ACC112 (cell line): Measurements from ENCODE around the gene METTL8.
"Not testable (repeated sequence)": the region's sequence is repeated elsewhere in the genome, so short reads cannot be mapped to it uniquely, and the experiment has no call there.

Experiments used
- H2AFZ ChIP-seq: fragments of 200-600 bp; sonication (generic); one replicate; pipeline ENCODE4 v1.6.0; 2017; ENCODE audit warnings: antibody characterized with exemption, low read length; ENCODE audit not compliant: unreplicated experiment
- H3K27ac ChIP-seq: fragments of 200-600 bp; sonication (generic); 2 replicates; pipeline ENCODE4 v1.5.1; 2014; ENCODE audit warnings: low read depth, mild to moderate bottlenecking, antibody characterized with exemption, low read length, moderate library complexity
- H3K27me3 ChIP-seq: fragments of 200-600 bp; sonication (generic); 2 replicates; pipeline ENCODE4 v1.6.1; 2014; ENCODE audit warnings: mild to moderate bottlenecking, antibody characterized with exemption, low read length, moderate library complexity, mixed read lengths; ENCODE audit not compliant: insufficient read depth
- H3K36me3 ChIP-seq: fragments of 200-600 bp; sonication (generic); 2 replicates; pipeline ENCODE4 v1.6.1; 2016; ENCODE audit warnings: mild to moderate bottlenecking, antibody characterized with exemption, low read length, moderate library complexity, mixed read lengths; ENCODE audit not compliant: insufficient read depth
- H3K4me1 ChIP-seq: fragments of 200-600 bp; sonication (generic); one replicate; pipeline ENCODE4 v1.6.1; 2016; ENCODE audit warnings: low read length, mixed read lengths; ENCODE audit not compliant: insufficient read depth, unreplicated experiment, control insufficient read depth
- H3K4me3 ChIP-seq: fragments of 200-600 bp; sonication (generic); 2 replicates; pipeline ENCODE4 v1.5.1; 2014; ENCODE audit warnings: mild to moderate bottlenecking, low read depth, low read length
- H3K79me2 ChIP-seq: fragments of 200-600 bp; sonication (generic); one replicate; pipeline ENCODE4 v1.6.0; 2016; ENCODE audit warnings: low read length; ENCODE audit not compliant: control insufficient read depth, unreplicated experiment, insufficient read depth

The METTL8 gene

GRCh38 chr2:171315781-171316180, 118.0 kb downstream of the METTL8 start:
- no peaks in the 10 kb centered on the region; the same call in 1 of the 2 replicates for H3K36me3 ChIP-seq
- peaks cover 3% of the 10 kb centered on the region for H3K4me1 ChIP-seq
- no peaks in the 10 kb centered on the region for H3K79me2 ChIP-seq
- H2AFZ ChIP-seq, result no peak overlapping the region
- H3K4me3 ChIP-seq, result no peak overlapping the region
- H3K27me3 ChIP-seq, result no peaks in the 10 kb centered on the region
- H3K27ac ChIP-seq, result no peak overlapping the region

- H2AFZ ChIP-seq, H3K4me1 ChIP-seq, H3K36me3 ChIP-seq, H3K27ac ChIP-seq, H3K27me3 ChIP-seq, H3K4me3 ChIP-seq, H3K79me2 ChIP-seq: not testable (repeated sequence)
Measured at GRCh38 chr2:171312182-171312581, 121.6 kb downstream of the METTL8 start.

DNA sequence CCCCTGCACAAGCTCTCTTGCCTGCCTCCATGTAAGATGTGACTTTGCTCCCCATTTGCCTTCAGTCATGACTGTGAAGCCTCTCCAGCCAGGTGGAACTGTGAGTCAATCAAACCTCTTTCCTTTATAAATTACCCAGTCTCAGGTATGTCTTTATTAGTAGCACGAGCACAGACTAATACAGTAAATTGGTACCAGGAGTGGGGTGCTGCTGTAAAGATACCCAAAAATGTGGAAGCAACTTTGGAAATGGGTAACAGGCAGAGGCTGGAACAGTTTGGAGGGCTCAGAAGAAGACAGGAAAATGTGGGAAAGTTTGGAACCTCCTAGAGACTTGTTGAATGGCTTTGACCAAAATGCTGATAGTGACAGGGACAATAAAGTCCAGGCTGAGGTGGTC, 122.2 kb downstream of the METTL8 start:
- not testable (repeated sequence) for H2AFZ ChIP-seq, H3K4me1 ChIP-seq, H3K79me2 ChIP-seq, H3K27ac ChIP-seq, H3K36me3 ChIP-seq, H3K27me3 ChIP-seq, H3K4me3 ChIP-seq

- no peaks in the 10 kb centered on the region for H3K27me3 ChIP-seq
- H3K36me3 ChIP-seq, result no peaks in the 10 kb centered on the region; the same call in 1 of the 2 replicates
- no peak overlapping the region for H3K4me3 ChIP-seq
- no peaks in the 10 kb centered on the region for H3K79me2 ChIP-seq
- no peaks in the 10 kb centered on the region for H3K4me1 ChIP-seq
- no peak overlapping the region for H2AFZ ChIP-seq
- no peak overlapping the region for H3K27ac ChIP-seq
Measured at GRCh38 chr2:171310889-171311288, 122.9 kb downstream of the METTL8 start.

DNA sequence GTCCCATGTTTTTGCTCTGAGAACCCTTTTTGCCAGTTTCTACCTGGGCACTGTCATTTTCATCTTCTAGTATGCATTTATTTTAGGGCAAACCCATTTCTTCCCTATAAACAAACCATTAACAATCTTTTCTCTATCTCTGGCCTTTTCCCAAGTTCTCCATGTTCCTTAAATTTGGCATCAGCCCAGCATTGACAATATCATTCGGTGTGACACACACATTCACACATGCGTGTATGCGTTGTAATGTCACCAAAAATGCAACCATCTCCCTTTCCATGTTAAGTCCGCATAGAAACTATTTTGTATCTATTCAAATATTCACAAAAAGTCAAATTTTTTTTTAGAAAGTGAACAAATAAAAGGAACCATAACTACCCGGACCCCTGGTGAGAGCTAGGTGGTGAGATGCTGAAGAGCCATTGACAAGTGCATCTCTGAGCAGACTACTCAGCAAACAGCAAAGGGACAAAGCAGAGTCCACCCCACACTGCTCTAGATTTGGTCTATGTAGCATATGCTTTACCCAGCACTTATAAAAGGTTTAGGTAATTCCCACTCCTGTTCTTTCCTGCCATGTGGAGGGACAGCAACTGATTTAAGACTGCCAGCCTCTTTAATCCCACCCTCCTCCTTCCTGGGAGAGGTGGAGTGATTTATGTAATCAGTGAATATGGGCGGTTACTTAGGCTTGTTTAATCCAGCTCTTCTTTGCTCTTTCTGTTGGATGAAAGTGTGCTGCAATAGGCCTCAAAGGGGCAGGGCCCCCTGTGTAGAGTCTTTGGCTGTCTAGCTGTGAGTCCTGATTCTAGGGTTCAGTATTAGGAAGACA, 124.1 kb downstream of the METTL8 start:
- H3K36me3 ChIP-seq, result no peaks in the 10 kb centered on the region; the same call in 1 of the 2 replicates
- no peak overlapping the region for H2AFZ ChIP-seq
- no peak overlapping the region for H3K4me3 ChIP-seq
- H3K27me3 ChIP-seq, result no peaks in the 10 kb centered on the region
- H3K79me2 ChIP-seq, result no peaks in the 10 kb centered on the region
- no peaks in the 10 kb centered on the region for H3K4me1 ChIP-seq
- no peak overlapping the region for H3K27ac ChIP-seq

- Histone ChIP-seq H2AFZ (no peak overlapping the region), H3K79me2 (no peaks in the 10 kb centered on the region), H3K27me3 (no peaks in the 10 kb centered on the region), H3K4me3 (no peak overlapping the region), H3K27ac (no peak overlapping the region), H3K4me1 (no peaks in the 10 kb centered on the region), H3K36me3 (no peaks in the 10 kb centered on the region; the same call in 1 of the 2 replicates)
Measured at GRCh38 chr2:171308280-171309054, 125.3 kb downstream of the METTL8 start.

- Histone ChIP-seq H3K4me3 (no peak overlapping the region), H3K27ac (no peak overlapping the region), H3K4me1 (no peaks in the 10 kb centered on the region), H3K79me2 (no peaks in the 10 kb centered on the region), H3K36me3 (no peaks in the 10 kb centered on the region; the same call in 1 of the 2 replicates), H3K27me3 (no peaks in the 10 kb centered on the region), H2AFZ (no peak overlapping the region)
Measured at GRCh38 chr2:171307560-171307959, 126.2 kb downstream of the METTL8 start.

DNA sequence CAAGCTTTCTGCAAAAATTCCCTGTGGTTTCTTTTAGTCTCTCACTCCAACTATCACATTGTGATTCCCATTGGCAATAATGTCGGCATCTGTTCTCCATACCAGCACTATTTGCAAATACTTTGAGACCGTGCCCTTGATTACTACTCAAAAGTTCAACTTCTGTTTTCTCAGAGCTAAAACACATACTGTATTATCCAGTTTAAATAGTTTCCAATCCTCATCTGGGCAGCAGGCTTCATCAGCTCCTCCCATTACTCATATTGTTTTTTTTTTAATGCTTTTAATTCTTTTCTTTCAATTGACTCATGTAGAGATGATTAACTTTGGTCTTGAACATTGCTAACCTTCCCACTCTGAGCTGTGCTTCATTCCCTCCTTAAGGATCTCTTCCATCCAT, 135.8 kb downstream of the METTL8 start:
- H2AFZ ChIP-seq, result no peak overlapping the region
- no peak overlapping the region for H3K27ac ChIP-seq
- no peaks in the 10 kb centered on the region for H3K27me3 ChIP-seq
- peaks cover 5% of the 10 kb centered on the region for H3K4me1 ChIP-seq
- H3K79me2 ChIP-seq, result no peaks in the 10 kb centered on the region
- no peaks in the 10 kb centered on the region for H3K36me3 ChIP-seq
- no peak overlapping the region for H3K4me3 ChIP-seq

GRCh38 chr2:171294608-171295007, 139.2 kb downstream of the METTL8 start:
- H2AFZ ChIP-seq, result no peak overlapping the region
- no peaks in the 10 kb centered on the region for H3K36me3 ChIP-seq
- peaks cover 5% of the 10 kb centered on the region for H3K4me1 ChIP-seq
- H3K27me3 ChIP-seq, result no peaks in the 10 kb centered on the region
- H3K79me2 ChIP-seq, result no peaks in the 10 kb centered on the region
- no peak overlapping the region for H3K27ac ChIP-seq
- no peak overlapping the region for H3K4me3 ChIP-seq

DNA sequence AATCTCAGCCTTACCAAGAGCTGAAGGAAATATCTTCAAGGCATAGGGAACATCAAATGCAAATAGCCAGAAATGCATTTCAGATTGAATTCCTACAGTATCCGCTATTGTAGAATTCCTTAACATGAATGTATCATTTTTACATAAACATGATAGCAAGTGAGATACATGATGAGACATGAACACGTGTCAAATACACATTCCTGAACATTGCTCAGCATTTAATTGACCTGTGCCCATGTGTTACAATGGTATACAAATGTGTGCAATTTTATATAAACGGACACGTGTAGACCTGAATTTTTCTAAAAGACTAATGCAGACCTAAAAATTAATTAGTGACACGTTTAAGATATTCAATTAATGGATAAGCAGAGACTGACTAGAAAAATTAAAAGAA, 140.1 kb downstream of the METTL8 start:
- Histone ChIP-seq H3K4me1 (peaks cover 5% of the 10 kb centered on the region), H3K27me3 (no peaks in the 10 kb centered on the region), H3K36me3 (no peaks in the 10 kb centered on the region), H3K4me3 (no peak overlapping the region), H3K79me2 (no peaks in the 10 kb centered on the region), H3K27ac (no peak overlapping the region), H2AFZ (no peak overlapping the region)

DNA sequence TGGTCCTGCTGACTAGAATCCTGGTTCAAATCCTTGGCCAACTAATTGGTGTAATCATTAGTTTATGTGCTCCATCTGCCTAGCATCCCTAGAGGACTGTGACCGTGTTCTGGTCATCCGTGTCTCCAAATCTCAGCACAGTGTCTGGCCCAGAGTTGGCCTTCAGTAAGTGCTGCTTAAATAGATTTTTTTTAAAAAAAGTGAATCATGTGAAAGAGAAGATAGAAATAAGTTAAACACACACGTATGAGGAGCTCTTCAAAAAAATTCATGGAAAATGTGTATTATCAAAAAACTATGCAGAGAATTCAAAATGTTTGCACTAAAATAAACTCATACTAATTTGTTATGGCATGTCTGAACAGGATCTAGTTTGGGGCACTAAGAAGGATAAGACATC, 143.8 kb downstream of the METTL8 start:
- 0 out of 2 replicates have a peak, but pooled peaks cover 5% of the 10 kb centered on the region for H3K27me3 ChIP-seq
- H3K79me2 ChIP-seq, result no peaks in the 10 kb centered on the region
- no peaks in the 10 kb centered on the region for H3K4me1 ChIP-seq
- H3K27ac ChIP-seq, result no peak overlapping the region
- H2AFZ ChIP-seq, result no peak overlapping the region
- H3K36me3 ChIP-seq, result no peaks in the 10 kb centered on the region
- no peak overlapping the region for H3K4me3 ChIP-seq
